HEK293T (cell line): Measurements from ENCODE around the gene MYRFL.

Experiments
- FOXM1 ChIP-seq: fragments of 450-650 bp; IDR thresholded peaks from 2 replicates; pipeline ENCODE4 v1.6.1; 2017; ENCODE audit warnings: mild to moderate bottlenecking, borderline replicate concordance
- HDGF ChIP-seq: fragments of 450-650 bp; IDR thresholded peaks from 2 replicates; pipeline ENCODE4 v1.6.1; 2017; ENCODE audit warnings: antibody characterized with exemption, borderline replicate concordance
- SP1 ChIP-seq: fragments of 450-650 bp; IDR thresholded peaks from 2 replicates; pipeline ENCODE4 v1.6.1; 2017

DNA sequence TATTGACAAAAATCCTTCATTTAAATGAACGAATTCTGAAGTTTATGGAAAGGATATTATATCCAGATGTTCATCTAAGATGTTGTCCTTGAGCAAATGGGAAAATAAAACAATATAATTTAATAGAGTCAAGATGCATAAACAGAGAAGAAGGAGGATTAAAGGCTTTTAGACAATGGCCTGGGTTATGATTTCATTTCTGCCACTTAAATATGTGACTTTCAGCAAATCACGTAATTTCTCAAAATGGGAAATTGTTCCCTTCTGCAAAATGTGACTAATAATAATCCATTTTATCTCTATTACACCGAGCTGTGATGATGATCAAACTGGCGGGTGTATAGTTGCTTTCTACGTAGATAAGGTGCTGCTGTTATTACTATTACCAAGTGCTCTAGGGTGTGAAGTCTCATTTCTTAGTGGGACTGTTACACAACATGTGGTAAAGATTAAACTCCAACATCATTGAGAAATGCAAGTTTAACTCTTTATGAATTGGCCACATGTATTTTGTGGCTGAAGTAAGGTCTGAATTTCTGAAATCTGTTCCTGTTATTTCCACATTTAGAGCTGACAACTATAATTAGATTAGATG lies 157.0 kb downstream of the MYRFL start:
- no peak for TF ChIP-seq FOXM1
- TF ChIP-seq SP1, result no peak
- no peak for TF ChIP-seq HDGF
